HG03175 (cell line): ENCODE results near the gene GSG1.

Experiments used
- ATAC-seq: cut with Tn5 transposase; IDR thresholded peaks from one replicate; pipeline ENCODE4 v1.9.1; 2021; ENCODE audit warnings: mild to moderate bottlenecking, moderate library complexity; ENCODE audit not compliant: unreplicated experiment

Gene GSG1

DNA sequence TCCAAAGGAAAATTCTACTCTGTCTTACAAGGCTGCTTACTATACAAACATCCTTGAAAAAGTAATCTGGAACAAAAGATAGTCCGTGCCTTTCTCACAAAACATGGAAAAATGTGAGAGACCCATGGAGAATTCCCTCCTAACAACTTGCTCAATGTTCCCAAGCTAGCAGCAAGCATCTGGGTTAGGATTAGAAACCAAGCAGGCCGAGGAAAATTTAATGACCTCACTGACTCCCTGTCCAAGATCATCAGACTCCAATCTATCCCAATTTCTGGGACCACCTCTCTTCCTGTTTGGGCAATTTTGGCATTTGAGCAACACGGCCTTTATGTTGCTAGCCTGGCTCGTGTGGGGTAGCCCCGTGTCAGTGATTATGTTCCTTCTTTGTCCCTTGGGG lies 18.1 kb upstream of the GSG1 start:
- no peak for ATAC-seq

DNA sequence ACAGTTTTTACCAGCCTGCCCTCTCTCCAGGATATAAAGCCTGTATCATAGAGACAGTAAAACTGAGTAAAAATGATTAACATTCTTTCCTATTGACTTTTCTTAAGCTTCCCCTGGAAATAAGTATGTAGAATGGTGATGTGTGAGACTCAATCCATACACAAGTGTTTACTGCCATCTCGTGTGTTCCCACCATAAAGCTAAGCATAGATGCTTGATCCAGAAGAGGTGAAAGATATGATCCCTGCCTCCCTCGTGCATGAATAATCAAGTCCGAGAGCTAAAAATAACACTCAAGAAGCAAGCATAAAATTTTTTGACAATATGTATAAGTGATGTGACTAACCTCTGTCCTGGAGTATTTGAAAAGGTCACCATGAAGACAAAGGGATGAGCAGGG lies 16.9 kb upstream of the GSG1 start:
- no peak for ATAC-seq

DNA sequence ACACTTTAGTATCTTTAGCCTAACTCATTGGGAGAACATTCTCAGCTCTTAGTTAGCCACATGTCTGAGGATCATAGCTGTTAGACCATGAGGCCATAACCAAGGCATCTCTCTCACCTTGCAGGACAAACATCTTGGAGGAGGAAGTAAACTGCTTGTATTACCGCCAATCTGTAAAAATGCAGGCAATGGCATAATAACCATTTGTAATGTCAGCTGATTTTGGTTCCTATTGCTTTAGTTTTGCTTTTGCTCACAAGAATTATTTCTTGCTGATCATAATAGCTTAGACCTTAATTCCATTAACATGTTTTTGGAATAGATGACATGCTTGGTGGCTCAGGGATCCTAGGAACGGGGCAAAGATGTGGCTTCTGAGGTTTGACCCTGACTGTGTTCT lies 16.4 kb upstream of the GSG1 start:
- ATAC-seq: no peak

DNA sequence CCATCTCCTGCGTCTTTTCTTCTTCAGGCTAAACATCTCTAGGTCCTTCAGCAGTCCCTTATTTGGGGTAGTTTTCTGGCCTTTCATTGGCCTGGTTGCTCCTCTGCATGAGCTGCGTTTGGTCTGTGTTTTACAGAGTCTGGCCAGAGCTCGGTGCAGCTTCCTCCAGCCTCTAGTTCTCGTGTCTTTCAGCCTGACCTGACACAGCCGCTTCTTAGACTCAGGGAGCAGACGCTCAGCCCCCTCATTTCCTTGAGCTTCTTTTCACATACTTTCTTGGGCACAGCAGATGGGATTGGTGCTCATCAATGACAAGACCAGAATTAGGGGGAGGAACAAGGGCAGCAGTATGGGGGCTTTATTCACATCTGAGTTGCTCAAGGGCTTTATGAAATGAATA lies 13.6 kb upstream of the GSG1 start:
- ATAC-seq: no peak

DNA sequence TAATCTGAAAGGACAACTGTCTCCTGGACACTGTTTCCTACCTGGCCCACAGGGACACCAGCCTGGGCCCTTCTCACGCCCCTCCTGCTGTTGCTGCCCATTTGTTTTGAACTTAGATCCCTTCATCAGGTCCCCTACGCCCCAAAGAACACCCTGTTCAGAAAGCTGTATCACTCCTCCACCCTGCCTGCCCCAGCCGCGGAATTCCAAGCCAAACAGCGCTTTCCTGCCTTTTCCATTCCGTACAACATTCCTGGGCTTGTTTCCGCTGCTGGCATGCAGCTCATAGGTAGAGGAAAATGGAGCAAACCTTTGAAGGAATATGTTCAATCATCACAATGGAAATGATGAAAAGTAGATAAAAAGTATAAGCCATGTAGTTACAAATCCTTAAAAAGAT lies 12.8 kb upstream of the GSG1 start:
- ATAC-seq: no peak

DNA sequence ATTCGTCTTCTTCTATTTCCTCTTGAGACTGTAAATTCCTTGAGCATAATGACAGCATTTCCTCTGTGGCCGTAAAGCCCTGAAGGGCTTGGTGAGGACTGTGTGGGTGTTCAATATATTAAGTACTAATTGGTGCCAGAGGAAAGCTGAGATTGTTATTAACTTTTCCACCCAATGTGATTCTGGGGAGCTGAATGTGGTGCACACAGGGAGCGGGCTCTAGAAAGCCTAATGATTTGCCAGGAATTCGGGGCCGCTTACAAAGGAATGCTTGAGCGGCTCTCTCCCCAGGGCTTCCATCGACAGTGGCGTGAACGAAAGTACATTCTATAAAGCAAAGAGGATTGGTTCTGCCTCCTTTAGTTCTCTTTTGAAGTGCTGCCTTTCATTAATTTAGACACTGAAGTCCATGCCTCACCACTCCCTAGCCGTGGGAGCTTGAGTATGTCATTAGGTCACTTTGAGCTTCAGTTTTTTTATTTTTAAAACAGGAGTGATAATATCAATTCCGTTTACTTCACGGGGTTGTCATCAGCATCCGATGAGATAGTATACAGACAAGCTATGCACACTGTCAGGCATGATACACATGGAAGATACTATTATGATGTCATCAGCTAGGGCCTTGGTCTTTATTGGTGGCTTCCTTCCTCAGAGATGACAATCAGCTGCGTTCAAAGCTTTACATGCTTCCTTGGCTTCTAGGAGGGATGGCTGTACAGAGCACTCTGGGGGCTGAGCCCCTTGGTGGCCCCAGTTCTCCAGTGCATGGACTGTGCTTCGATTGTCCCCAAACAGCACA lies 11.0 kb upstream of the GSG1 start:
- ATAC-seq: no peak

- ATAC-seq: no peak
Measured at GRCh38 chr12:13112968-13113367, 9.5 kb upstream of the GSG1 start.

GRCh38 chr12:13106666-13107065 lies 3.2 kb upstream of the GSG1 start:
- no peak for ATAC-seq

- ATAC-seq: no peak
Measured at GRCh38 chr12:13105781-13106180, 2.3 kb upstream of the GSG1 start.

GRCh38 chr12:13104409-13104808 lies 942 bp upstream of the GSG1 start:
- no peak for ATAC-seq

DNA sequence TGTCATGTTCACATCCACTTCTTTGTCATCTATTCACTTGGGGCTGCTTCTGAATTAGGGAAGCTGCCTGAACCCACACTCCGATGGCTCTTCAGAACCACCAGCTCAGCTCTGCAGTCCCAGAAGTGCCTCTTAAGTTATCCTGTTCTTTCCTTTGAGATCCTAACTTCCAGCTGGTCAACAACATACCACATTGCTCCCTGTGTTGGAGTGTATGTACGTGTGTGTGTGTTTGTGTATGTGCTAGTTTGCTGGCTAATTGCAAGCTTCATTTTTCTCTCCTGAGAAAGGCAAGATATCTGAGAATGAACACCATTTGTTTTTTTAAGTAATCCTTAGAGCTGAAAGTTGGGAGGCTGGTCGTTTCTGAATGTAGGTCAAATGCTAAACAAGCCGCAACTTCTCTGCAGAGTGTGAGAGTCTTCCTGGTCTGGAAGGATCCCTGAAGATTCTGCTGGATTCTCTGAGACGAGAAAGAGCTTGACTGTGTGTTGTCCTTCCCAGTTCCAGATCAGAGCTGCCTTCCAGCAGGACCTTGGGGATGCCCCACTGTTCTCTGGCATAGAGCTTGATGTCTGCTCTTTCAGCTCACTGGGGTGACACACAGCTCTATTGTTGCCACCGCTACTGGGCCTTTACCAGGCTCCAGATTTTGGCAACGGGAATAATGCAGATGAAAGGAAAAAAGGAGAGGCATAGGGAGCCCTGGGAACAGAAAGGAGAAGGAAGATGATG lies 839 bp downstream of the GSG1 start:
- ATAC-seq: no peak

DNA sequence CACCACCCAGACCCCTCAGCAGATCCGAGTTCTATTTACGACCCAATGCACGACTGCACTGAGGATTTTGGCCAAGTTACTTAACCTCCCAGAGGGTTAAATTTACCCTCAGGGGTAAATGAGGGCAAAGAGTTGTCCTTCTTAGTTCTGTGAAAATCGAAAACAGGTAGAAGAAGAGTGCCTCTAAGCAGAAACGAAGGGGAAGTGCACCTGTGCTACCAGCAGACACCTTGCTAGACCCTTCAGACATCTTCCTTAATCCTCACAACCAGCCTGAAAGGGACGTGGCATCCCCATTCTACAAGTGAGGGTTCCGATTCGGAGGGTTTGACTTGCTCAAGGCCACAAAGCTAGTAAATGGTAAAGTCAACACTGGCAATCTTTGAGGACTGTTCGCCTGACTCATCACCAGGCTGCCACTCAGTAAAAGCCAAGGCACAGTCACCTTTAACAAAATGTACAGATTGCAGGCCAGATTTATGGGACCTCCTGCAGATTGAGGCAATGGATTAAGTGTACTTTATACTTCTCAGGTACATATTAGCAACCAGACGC lies 1.6 kb downstream of the GSG1 start:
- ATAC-seq: no peak

- peak; percentile 89 for ATAC-seq
Measured at GRCh38 chr12:13100882-13101769, 2.3 kb downstream of the GSG1 start.

DNA sequence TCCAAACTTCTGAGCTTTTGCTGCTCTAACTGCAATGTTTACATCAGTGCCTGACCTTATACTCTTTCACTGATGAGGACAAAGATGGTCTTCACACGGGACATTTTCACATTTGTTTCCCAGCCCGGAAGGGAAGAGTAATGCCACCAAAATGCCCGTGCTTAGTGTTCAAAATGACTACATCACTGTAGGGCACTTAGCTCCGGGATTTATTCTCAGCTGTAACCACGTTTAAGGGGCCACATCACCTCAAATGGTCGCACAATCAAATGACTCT lies 2.9 kb downstream of the GSG1 start:
- no peak for ATAC-seq

DNA sequence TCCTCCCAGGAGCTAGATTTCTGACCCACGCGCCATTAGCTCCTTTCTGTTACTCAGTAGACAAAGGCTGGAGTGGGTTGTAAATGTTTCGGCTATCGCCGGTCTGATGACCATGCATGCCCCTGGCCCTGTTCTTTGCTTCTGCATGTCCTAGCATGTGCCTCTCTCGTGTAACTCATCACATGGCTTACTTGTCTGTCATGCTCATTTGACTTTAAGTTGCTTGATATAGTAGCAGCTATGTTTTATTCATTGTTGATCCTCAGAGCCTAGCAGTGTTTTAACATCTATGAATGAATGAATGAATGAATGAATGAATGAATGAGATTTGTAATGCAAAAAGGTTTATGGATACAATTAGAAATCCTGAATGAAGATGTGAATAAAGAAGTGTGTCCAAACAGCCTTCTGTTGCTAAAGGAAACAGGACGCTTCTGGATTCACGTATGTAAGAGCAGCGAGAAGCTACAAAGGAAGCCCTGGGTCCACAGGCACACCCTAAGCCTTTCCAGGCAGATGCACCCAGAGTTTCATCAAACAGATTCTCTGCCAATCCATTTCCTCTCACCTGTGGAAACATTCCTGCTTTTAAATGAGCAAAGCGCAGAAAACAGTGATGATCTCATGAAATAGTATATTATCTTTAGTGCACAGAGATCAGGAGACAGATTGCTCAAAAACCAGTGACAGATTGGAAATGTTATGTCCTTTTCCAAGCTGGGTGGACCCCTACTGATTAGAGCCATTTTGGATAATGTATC lies 3.4 kb downstream of the GSG1 start:
- ATAC-seq: no peak

GRCh38 chr12:13099066-13099843 lies 4.2 kb downstream of the GSG1 start:
- no peak for ATAC-seq

GRCh38 chr12:13097491-13098011 lies 5.9 kb downstream of the GSG1 start:
- no peak for ATAC-seq

GRCh38 chr12:13095266-13095995 lies 8.0 kb downstream of the GSG1 start:
- no peak for ATAC-seq

DNA sequence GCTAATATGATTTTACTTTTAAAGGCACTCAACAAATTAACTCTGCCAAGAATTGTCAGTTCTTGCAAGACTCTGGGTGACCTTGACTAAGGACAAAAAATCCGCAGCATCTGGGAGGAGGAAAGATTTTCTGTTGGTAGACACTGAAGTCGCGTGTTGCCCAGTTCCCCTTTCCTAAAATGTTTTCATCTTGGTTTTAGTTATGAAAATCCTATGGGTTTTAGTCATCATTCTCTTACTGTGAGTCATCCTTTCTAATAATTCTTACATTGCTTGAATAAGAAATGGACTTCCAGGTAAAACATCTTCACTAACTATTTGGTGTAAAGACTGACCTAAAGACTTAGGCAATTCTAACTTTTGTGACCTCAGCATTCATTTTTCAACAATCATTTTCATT lies 9.1 kb downstream of the GSG1 start:
- no peak for ATAC-seq
